Measurements from ENCODE around the gene RNF31. TPM values are rescaled to one million over a fixed set of nuclear protein-coding genes. Genes with fewer than 3 reads are reported as not detected.

Gene RNF31
- polyA plus RNA-seq, 2 of the 4 experiments (the other 2 are of a cell fraction), result 5.7 to 20.8 TPM

DNA sequence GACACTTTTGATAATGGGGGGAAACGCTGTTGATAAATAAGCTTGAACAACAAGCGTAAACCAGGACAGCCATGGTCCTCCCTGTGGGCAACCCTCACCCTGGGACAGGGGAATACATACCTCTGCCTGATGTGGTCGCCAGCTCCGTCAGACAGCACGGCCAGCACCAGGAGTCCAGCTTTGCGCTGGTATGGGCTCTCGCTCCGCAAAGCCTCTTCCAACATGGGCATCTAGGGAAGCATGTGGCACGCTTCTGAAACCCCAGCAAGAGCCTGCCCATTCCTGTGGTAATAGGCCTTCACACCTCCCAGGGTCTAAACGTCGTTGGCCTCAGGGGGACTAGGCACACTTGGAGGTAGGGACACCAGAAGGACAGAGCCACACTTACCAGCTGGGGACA lies 38.4 kb downstream of the RNF31 start:
- Histone ChIP-seq H3K4me2 (no peak overlapping the region), H3K4me1 (peaks cover 16% of the 10 kb centered on the region), H3K9me3 (no peaks in the 10 kb centered on the region), H3K27ac (no peak overlapping the region), H3K4me3 (no peak overlapping the region)
- DNase-seq (ENCODE audit: low read depth in 1 of 2, low spot score in 1 of 2), result no peak
- TF ChIP-seq MAFK (IDR thresholded peaks at IDR 0.05; ENCODE audit: partially characterized antibody), result no peak
- no peak for TF ChIP-seq HMGXB4 (CRISPR knock-in tag; IDR thresholded peaks at IDR 0.05; ENCODE audit: borderline replicate concordance)
- TF ChIP-seq, protein P1, sequence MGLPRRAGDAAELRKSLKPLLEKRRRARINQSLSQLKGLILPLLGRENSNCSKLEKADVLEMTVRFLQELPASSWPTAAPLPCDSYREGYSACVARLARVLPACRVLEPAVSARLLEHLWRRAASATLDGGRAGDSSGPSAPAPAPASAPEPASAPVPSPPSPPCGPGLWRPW (IDR thresholded peaks at IDR 0.05), result no peak
- no peak for TF ChIP-seq JUN (IDR thresholded peaks at IDR 0.05)
- no peak for TF ChIP-seq RAD21 (conservative IDR thresholded peaks at IDR 0.05 in 1 of 2, IDR thresholded peaks at IDR 0.05 in 1 of 2)
- no peak for TF ChIP-seq SREBF2 (IDR thresholded peaks at IDR 0.05)
- no peak for TF ChIP-seq KDM1A (IDR thresholded peaks at IDR 0.05; ENCODE audit: low read depth)
- TF ChIP-seq FOXS1 (CRISPR knock-in tag; IDR thresholded peaks at IDR 0.05), result no peak
- no peak for TF ChIP-seq ZC3H11A (IDR thresholded peaks at IDR 0.05)
- TF ChIP-seq MYC (IDR thresholded peaks at IDR 0.05; ENCODE audit: borderline replicate concordance, low read length), result no peak
- no peak for TF ChIP-seq FOSL2 (IDR thresholded peaks at IDR 0.05)
- no peak for TF ChIP-seq FOSL2 (CRISPR knock-in tag; IDR thresholded peaks at IDR 0.05)
- no peak for TF ChIP-seq ZNF302 (CRISPR knock-in tag; IDR thresholded peaks at IDR 0.05)
- no peak for TF ChIP-seq HDAC2 (IDR thresholded peaks at IDR 0.05)
- TF ChIP-seq E2F6 (IDR thresholded peaks at IDR 0.05; ENCODE audit: borderline replicate concordance, low read depth), result no peak
- TF ChIP-seq RFX5 (IDR thresholded peaks at IDR 0.05), result no peak
- TF ChIP-seq POLR2AphosphoS2 (conservative IDR thresholded peaks at IDR 0.05; ENCODE audit: low read length), result no peak
- WGBS (ENCODE audit: missing lambda C conversion rate), result 95% methylated on average over 11 of the region's 11 CpGs
- no peak for FAIRE-seq
- CTCF ChIA-PET, result interaction anchor here (0.7 to 8.0 kb wide), 8 partner anchors 10 to 111 kb away, joined by 3 to 64 read pairs (median 4); partner anchors contain the start of genes IRF9, MDP1, PSME2 and TINF2
- POLR2A ChIA-PET, result no interaction called here
- ATAC-seq, result no peak

GRCh38 chr14:24186831-24187538 lies 39.7 kb downstream of the RNF31 start:
- POLR2A ChIA-PET, result no interaction called here
- no peaks in the 10 kb centered on the region for H3K9me3 ChIP-seq
- DNase-seq (ENCODE audit: low read depth in 1 of 2, low spot score in 1 of 2) (no peak), ATAC-seq (no peak), FAIRE-seq (no peak)
- H3K4me3 ChIP-seq, result no peak overlapping the region; the same call in 1 of the 3 replicates
- peaks cover 16% of the 10 kb centered on the region for H3K4me1 ChIP-seq
- peak overlapping the region; percentile 88 for H3K4me2 ChIP-seq
- H3K27ac ChIP-seq, result peak overlapping the region in 1 of 2 experiments; percentile 98; a peak in 1 of 6 replicates
- CTCF ChIA-PET, result interaction anchor here (1.0 to 2.1 kb wide), 6 partner anchors 26 to 78 kb away, joined by 3 to 12 read pairs (median 5); partner anchors contain the start of genes EMC9, IRF9 and MDP1
- WGBS (ENCODE audit: missing lambda C conversion rate), result 89% methylated on average over 8 of the region's 10 CpGs
- TF ChIP-seq HOXB5 (CRISPR knock-in tag; IDR thresholded peaks at IDR 0.05) (no peak), ATOH8 (CRISPR knock-in tag; IDR thresholded peaks at IDR 0.05; ENCODE audit: low read depth) (no peak), HOXB13 (CRISPR knock-in tag; IDR thresholded peaks at IDR 0.05; ENCODE audit: low read depth) (no peak), FOSL2 (IDR thresholded peaks at IDR 0.05) (no peak), FOSL2 (CRISPR knock-in tag; IDR thresholded peaks at IDR 0.05) (no peak), RARB (CRISPR knock-in tag; IDR thresholded peaks at IDR 0.05) (no peak), JUN (IDR thresholded peaks at IDR 0.05) (no peak), CEBPB (IDR thresholded peaks at IDR 0.05) (no peak)
- TF ChIP-seq, protein P2, sequence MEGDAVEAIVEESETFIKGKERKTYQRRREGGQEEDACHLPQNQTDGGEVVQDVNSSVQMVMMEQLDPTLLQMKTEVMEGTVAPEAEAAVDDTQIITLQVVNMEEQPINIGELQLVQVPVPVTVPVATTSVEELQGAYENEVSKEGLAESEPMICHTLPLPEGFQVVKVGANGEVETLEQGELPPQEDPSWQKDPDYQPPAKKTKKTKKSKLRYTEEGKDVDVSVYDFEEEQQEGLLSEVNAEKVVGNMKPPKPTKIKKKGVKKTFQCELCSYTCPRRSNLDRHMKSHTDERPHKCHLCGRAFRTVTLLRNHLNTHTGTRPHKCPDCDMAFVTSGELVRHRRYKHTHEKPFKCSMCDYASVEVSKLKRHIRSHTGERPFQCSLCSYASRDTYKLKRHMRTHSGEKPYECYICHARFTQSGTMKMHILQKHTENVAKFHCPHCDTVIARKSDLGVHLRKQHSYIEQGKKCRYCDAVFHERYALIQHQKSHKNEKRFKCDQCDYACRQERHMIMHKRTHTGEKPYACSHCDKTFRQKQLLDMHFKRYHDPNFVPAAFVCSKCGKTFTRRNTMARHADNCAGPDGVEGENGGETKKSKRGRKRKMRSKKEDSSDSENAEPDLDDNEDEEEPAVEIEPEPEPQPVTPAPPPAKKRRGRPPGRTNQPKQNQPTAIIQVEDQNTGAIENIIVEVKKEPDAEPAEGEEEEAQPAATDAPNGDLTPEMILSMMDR (IDR thresholded peaks at IDR 0.05), result no peak
- TF ChIP-seq, protein P1 (IDR thresholded peaks at IDR 0.05), result no peak
